ENCODE measurements around the gene CCDC157.

DNA sequence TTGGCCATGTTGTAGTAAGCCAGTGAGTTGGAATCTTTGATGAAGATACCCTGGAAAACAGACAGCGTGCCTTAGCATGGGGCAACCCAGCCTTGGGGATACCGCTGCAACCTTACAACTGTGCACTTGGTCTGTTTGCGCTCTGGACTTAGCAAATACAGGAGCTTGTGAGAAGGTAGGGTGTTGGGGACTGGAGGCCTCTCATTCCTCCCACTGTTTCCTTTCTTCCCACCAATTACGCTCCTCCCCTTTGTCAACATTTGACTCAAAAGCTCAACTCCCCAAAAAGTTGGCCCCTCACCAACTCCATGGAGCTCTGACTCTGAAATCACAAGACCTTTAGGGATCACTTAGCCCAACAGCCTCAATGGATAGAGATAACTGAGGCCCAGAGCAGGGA, 22.2 kb upstream of the CCDC157 start:
- TF ChIP-seq TCF12 (IDR thresholded peaks at IDR 0.05; ENCODE audit: low read depth, low read length) (no peak), POLR2AphosphoS5 (IDR thresholded peaks at IDR 0.05; ENCODE audit: low read length) (no peak), SMARCA5 (IDR thresholded peaks at IDR 0.05) (no peak), POLR2A (IDR thresholded peaks at IDR 0.05; ENCODE audit: low read depth, low read length) (no peak), SIX5 (IDR thresholded peaks at IDR 0.05; ENCODE audit: low read depth, low read length, severe bottlenecking) (no peak), HDGF (IDR thresholded peaks at IDR 0.05) (no peak), RAD21 (IDR thresholded peaks at IDR 0.05; ENCODE audit: insufficient read depth, low read depth, low read length) (no peak), CBX5 (IDR thresholded peaks at IDR 0.05; ENCODE audit: low read depth) (no peak)
- TF ChIP-seq, protein P1, sequence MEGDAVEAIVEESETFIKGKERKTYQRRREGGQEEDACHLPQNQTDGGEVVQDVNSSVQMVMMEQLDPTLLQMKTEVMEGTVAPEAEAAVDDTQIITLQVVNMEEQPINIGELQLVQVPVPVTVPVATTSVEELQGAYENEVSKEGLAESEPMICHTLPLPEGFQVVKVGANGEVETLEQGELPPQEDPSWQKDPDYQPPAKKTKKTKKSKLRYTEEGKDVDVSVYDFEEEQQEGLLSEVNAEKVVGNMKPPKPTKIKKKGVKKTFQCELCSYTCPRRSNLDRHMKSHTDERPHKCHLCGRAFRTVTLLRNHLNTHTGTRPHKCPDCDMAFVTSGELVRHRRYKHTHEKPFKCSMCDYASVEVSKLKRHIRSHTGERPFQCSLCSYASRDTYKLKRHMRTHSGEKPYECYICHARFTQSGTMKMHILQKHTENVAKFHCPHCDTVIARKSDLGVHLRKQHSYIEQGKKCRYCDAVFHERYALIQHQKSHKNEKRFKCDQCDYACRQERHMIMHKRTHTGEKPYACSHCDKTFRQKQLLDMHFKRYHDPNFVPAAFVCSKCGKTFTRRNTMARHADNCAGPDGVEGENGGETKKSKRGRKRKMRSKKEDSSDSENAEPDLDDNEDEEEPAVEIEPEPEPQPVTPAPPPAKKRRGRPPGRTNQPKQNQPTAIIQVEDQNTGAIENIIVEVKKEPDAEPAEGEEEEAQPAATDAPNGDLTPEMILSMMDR (IDR thresholded peaks at IDR 0.05 in 2 of 3, conservative IDR thresholded peaks at IDR 0.05 in 1 of 3; ENCODE audit: control insufficient read depth in 2 of 3, extremely low read depth in 1 of 3, insufficient read depth in 1 of 3, low read depth in 3 of 3, low read length in 3 of 3): no peak
- TF ChIP-seq, protein P2, sequence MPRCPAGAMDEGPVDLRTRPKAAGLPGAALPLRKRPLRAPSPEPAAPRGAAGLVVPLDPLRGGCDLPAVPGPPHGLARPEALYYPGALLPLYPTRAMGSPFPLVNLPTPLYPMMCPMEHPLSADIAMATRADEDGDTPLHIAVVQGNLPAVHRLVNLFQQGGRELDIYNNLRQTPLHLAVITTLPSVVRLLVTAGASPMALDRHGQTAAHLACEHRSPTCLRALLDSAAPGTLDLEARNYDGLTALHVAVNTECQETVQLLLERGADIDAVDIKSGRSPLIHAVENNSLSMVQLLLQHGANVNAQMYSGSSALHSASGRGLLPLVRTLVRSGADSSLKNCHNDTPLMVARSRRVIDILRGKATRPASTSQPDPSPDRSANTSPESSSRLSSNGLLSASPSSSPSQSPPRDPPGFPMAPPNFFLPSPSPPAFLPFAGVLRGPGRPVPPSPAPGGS (IDR thresholded peaks at IDR 0.05; ENCODE audit: borderline replicate concordance, insufficient read depth, low read depth, low read length, poor library complexity, severe bottlenecking): no peak
